ENCODE data around the gene FBXW8.

FBXW8 gene

GRCh38 chr12:117015811-117016210, 105.1 kb downstream of the FBXW8 start:
- no peak overlapping the region for H3K9ac ChIP-seq (ENCODE audit: low read depth, low read length)
- no peak overlapping the region for H3K27ac ChIP-seq (ENCODE audit: low read depth, low read length)
- H3K9me3 ChIP-seq (ENCODE audit: control insufficient read depth, insufficient read depth, low read length), result no peaks in the 10 kb centered on the region
- H3K4me1 ChIP-seq (ENCODE audit: control insufficient read depth, insufficient read depth, low read length), result peaks cover 18% of the 10 kb centered on the region
- 0 out of 2 replicates have a peak, but pooled peaks cover 11% of the 10 kb centered on the region for H3K36me3 ChIP-seq (ENCODE audit: control insufficient read depth, insufficient read depth, low read length)
- no peaks in the 10 kb centered on the region for H3K27me3 ChIP-seq (ENCODE audit: control insufficient read depth, insufficient read depth, low read length)
- no peak overlapping the region for H3K4me3 ChIP-seq (ENCODE audit: low read depth, low read length)

DNA sequence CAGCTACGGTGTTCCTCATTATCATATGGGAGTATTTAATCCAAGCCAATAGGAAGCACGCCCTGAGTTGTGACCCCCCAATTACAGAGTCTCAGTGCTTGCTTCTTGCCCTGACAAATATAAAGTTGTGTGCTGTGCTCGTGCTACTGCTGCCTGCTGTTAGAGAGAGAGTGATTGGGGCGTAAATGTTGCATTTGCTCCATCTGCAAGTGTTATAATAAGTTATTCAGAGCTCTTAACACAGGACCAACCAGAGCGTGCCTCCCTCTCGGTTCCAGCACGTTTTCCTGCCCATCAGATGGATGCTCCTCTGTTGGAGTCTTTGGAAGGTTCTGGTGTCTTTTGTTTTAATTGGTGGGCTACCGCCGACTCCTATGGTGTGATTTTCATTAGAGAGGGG, 107.1 kb downstream of the FBXW8 start:
- no peak overlapping the region for H3K27ac ChIP-seq (ENCODE audit: low read depth, low read length)
- H3K9me3 ChIP-seq (ENCODE audit: control insufficient read depth, insufficient read depth, low read length), result no peaks in the 10 kb centered on the region
- no peaks in the 10 kb centered on the region for H3K4me1 ChIP-seq (ENCODE audit: control insufficient read depth, insufficient read depth, low read length)
- H3K27me3 ChIP-seq (ENCODE audit: control insufficient read depth, insufficient read depth, low read length), result no peaks in the 10 kb centered on the region
- no peak overlapping the region for H3K4me3 ChIP-seq (ENCODE audit: low read depth, low read length)
- H3K9ac ChIP-seq (ENCODE audit: low read depth, low read length), result no peak overlapping the region
- H3K36me3 ChIP-seq (ENCODE audit: control insufficient read depth, insufficient read depth, low read length), result 0 out of 2 replicates have a peak, but pooled peaks cover 11% of the 10 kb centered on the region

DNA sequence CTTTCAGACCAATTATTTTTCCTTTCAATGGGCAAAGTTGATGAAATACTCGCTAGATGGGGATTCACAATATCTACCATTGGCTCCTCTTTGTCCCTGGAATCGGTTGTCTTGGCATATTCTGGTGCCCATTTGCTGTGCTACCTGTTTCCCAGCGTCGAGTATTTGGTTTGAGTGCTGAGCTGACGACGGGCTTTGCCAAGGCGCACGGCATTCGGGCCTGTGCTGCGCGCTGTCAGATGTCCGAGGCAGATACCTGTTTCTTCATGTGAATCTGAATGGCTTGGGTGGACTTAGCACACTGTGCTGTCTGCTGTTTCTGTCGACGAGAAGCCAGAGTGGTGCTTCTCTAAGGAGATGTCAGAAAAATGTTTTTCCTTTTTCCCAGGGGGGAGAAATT, 107.5 kb downstream of the FBXW8 start:
- Histone ChIP-seq H3K27me3 (ENCODE audit: control insufficient read depth, insufficient read depth, low read length) (no peaks in the 10 kb centered on the region), H3K27ac (ENCODE audit: low read depth, low read length) (no peak overlapping the region), H3K36me3 (ENCODE audit: control insufficient read depth, insufficient read depth, low read length) (0 out of 2 replicates have a peak, but pooled peaks cover 11% of the 10 kb centered on the region), H3K9me3 (ENCODE audit: control insufficient read depth, insufficient read depth, low read length) (no peaks in the 10 kb centered on the region), H3K4me3 (ENCODE audit: low read depth, low read length) (no peak overlapping the region), H3K9ac (ENCODE audit: low read depth, low read length) (no peak overlapping the region), H3K4me1 (ENCODE audit: control insufficient read depth, insufficient read depth, low read length) (no peaks in the 10 kb centered on the region)

DNA sequence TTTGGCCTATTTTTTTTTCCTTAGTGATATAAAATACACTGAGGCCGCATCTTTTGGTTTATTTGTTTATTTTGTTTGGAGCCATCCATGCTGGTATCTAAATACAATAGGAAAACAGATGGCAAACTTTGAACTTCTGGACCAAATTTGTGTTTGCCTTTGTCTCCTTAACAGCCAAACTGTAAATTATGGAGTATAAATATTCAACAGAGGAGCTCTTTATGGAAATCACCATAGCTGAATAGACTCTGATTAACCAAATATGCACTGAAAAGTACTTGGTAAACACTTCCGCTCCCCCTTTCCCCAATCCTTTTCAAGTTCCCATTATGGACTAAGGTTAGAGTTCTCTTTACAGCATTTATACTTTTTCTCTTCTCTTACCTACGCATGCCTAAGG, 107.9 kb downstream of the FBXW8 start:
- no peaks in the 10 kb centered on the region for H3K9me3 ChIP-seq (ENCODE audit: control insufficient read depth, insufficient read depth, low read length)
- H3K4me1 ChIP-seq (ENCODE audit: control insufficient read depth, insufficient read depth, low read length), result no peaks in the 10 kb centered on the region
- no peak overlapping the region for H3K9ac ChIP-seq (ENCODE audit: low read depth, low read length)
- H3K27me3 ChIP-seq (ENCODE audit: control insufficient read depth, insufficient read depth, low read length), result no peaks in the 10 kb centered on the region
- H3K36me3 ChIP-seq (ENCODE audit: control insufficient read depth, insufficient read depth, low read length), result 0 out of 2 replicates have a peak, but pooled peaks cover 11% of the 10 kb centered on the region
- H3K27ac ChIP-seq (ENCODE audit: low read depth, low read length), result no peak overlapping the region
- H3K4me3 ChIP-seq (ENCODE audit: low read depth, low read length), result no peak overlapping the region

DNA sequence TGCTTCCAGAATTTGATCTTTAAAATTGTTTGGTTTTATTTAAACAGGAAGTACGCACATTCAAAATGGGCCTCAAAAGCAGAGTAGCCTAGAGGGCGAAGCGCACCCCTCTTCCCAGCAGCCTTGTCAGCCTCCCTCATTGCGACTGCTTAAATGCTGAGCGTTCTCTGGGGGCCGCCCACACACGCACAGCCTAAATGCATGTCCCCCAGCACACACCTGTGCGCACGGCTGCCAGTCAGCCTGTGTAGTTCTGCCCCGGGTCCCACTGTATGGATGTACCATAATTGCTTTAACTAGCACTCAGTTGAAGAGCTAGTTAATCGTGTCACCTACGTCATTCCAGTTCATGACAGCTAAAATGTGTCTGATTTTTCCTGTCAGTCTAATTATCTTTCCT, 109.1 kb downstream of the FBXW8 start:
- no peaks in the 10 kb centered on the region for H3K4me1 ChIP-seq (ENCODE audit: control insufficient read depth, insufficient read depth, low read length)
- no peak overlapping the region for H3K9ac ChIP-seq (ENCODE audit: low read depth, low read length)
- no peaks in the 10 kb centered on the region for H3K27me3 ChIP-seq (ENCODE audit: control insufficient read depth, insufficient read depth, low read length)
- H3K9me3 ChIP-seq (ENCODE audit: control insufficient read depth, insufficient read depth, low read length), result no peaks in the 10 kb centered on the region
- H3K27ac ChIP-seq (ENCODE audit: low read depth, low read length), result no peak overlapping the region
- peaks cover 20% of the 10 kb centered on the region for H3K36me3 ChIP-seq (ENCODE audit: control insufficient read depth, insufficient read depth, low read length)
- no peak overlapping the region for H3K4me3 ChIP-seq (ENCODE audit: low read depth, low read length)

DNA sequence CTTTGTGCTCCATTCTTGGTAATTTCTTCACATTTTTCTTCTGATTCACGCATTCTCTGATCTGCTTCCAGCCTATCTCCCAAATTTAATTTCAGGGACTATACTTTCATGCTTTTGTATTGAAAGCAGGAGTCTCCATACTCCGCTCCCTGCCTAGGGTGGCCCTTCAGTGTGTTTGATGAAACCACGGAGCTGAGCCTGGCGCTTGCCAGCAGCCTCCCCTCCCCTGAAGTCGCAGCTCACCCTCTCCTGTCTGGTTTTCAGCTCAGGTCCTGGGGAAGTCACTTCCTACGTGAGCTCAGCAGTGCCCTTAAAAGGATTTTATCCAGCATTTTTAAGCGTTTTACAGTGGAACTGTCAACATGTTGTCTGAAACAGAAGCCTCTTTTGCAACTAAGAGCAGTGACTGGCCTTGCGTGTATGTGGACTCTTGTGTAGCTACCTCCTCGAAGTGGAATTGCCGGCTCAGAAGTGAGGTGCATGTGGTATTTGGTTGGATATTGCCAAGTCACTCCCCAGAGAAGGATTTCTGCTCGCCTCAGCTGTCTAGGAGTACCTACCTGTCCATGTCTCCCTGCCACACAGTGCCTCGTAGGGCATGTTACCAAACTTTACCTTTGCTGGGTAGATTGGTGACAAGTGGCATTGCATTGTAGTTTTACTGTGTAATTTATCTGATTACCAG, 109.9 kb downstream of the FBXW8 start:
- no peaks in the 10 kb centered on the region for H3K27me3 ChIP-seq (ENCODE audit: control insufficient read depth, insufficient read depth, low read length)
- no peak overlapping the region for H3K9ac ChIP-seq (ENCODE audit: low read depth, low read length)
- H3K27ac ChIP-seq (ENCODE audit: low read depth, low read length), result no peak overlapping the region
- H3K4me1 ChIP-seq (ENCODE audit: control insufficient read depth, insufficient read depth, low read length), result peaks cover 4% of the 10 kb centered on the region
- no peaks in the 10 kb centered on the region for H3K9me3 ChIP-seq (ENCODE audit: control insufficient read depth, insufficient read depth, low read length)
- H3K4me3 ChIP-seq (ENCODE audit: low read depth, low read length), result no peak overlapping the region
- H3K36me3 ChIP-seq (ENCODE audit: control insufficient read depth, insufficient read depth, low read length), result peaks cover 23% of the 10 kb centered on the region

DNA sequence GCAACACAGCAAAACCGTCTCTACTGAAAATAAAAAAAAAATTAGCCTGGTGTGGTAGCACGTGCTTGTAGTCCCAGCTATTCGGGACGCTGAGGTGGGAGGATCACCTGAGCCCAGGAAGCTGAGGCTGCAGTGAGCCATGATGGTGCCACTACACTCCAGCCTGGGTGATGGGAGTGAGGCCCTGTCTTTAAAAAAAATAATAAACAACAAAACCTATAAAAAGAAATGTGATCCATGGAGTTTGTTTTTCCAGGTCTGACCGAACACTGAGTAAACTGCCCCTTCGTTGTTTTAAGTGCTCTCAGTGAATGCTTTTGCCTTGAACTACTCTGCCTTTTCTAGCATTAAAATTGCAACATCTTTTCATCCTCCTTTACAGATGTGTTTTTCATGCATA, 111.7 kb downstream of the FBXW8 start:
- Histone ChIP-seq H3K4me1 (ENCODE audit: control insufficient read depth, insufficient read depth, low read length) (peaks cover 6% of the 10 kb centered on the region), H3K9me3 (ENCODE audit: control insufficient read depth, insufficient read depth, low read length) (no peaks in the 10 kb centered on the region), H3K4me3 (ENCODE audit: low read depth, low read length) (no peak overlapping the region), H3K36me3 (ENCODE audit: control insufficient read depth, insufficient read depth, low read length) (peaks cover 28% of the 10 kb centered on the region), H3K9ac (ENCODE audit: low read depth, low read length) (no peak overlapping the region), H3K27me3 (ENCODE audit: control insufficient read depth, insufficient read depth, low read length) (no peaks in the 10 kb centered on the region), H3K27ac (ENCODE audit: low read depth, low read length) (no peak overlapping the region)

- H3K9ac ChIP-seq (ENCODE audit: low read depth, low read length), result no peak overlapping the region
- peaks cover 45% of the 10 kb centered on the region for H3K36me3 ChIP-seq (ENCODE audit: control insufficient read depth, insufficient read depth, low read length)
- no peaks in the 10 kb centered on the region for H3K27me3 ChIP-seq (ENCODE audit: control insufficient read depth, insufficient read depth, low read length)
- no peak overlapping the region for H3K27ac ChIP-seq (ENCODE audit: low read depth, low read length)
- no peaks in the 10 kb centered on the region for H3K9me3 ChIP-seq (ENCODE audit: control insufficient read depth, insufficient read depth, low read length)
- H3K4me1 ChIP-seq (ENCODE audit: control insufficient read depth, insufficient read depth, low read length), result peaks cover 6% of the 10 kb centered on the region
- no peak overlapping the region for H3K4me3 ChIP-seq (ENCODE audit: low read depth, low read length)
These were observed 113.5 kb downstream of the FBXW8 start for GRCh38 chr12:117023998-117024960.

DNA sequence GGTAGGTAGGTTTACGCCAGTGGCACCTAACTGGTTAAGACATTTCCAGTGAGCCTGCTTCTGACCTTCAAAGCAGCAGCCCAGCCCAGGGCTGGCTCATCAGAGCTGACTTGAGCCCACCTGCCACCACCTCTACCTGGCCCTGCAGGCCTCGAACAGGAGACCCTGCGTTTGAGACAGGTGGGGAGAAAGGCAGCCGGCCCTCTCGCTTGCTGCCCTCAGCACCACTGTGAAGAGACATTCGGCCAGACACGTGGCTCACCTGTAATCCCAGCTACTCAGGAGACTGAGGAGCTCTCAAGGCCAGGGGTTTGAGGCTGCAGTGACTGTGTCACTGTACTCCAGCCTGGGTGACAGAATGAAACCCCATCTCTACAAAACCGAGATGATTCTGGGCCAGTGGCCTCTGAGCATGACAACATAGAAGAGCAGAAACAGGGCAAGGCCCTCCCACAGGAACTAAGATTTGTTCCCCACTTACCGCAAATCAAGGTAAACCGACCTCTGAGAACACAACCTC, 114.3 kb downstream of the FBXW8 start:
- Histone ChIP-seq H3K27ac (ENCODE audit: low read depth, low read length) (no peak overlapping the region), H3K9me3 (ENCODE audit: control insufficient read depth, insufficient read depth, low read length) (no peaks in the 10 kb centered on the region), H3K36me3 (ENCODE audit: control insufficient read depth, insufficient read depth, low read length) (peaks cover 45% of the 10 kb centered on the region), H3K4me1 (ENCODE audit: control insufficient read depth, insufficient read depth, low read length) (peaks cover 6% of the 10 kb centered on the region), H3K9ac (ENCODE audit: low read depth, low read length) (no peak overlapping the region), H3K4me3 (ENCODE audit: low read depth, low read length) (no peak overlapping the region), H3K27me3 (ENCODE audit: control insufficient read depth, insufficient read depth, low read length) (no peaks in the 10 kb centered on the region)

- Histone ChIP-seq H3K27me3 (ENCODE audit: control insufficient read depth, insufficient read depth, low read length) (no peaks in the 10 kb centered on the region), H3K9ac (ENCODE audit: low read depth, low read length) (no peak overlapping the region), H3K4me3 (ENCODE audit: low read depth, low read length) (no peak overlapping the region), H3K27ac (ENCODE audit: low read depth, low read length) (no peak overlapping the region), H3K36me3 (ENCODE audit: control insufficient read depth, insufficient read depth, low read length) (peaks cover 45% of the 10 kb centered on the region), H3K4me1 (ENCODE audit: control insufficient read depth, insufficient read depth, low read length) (peaks cover 6% of the 10 kb centered on the region), H3K9me3 (ENCODE audit: control insufficient read depth, insufficient read depth, low read length) (no peaks in the 10 kb centered on the region)
These were observed 114.9 kb downstream of the FBXW8 start for GRCh38 chr12:117025481-117026151.

Measured in HUES48 (cell line).